ENCODE data around the gene HBA2. TPM values are rescaled to one million over a fixed set of nuclear protein-coding genes. Genes with fewer than 3 reads are reported as not detected.
A peak's percentile ranks its signal among the peaks of the same experiment; 100 is the strongest.

The HBA2 gene
- total RNA-seq, 1 experiment from 2014 or later, result not detected

- Mint-ChIP-seq H3K27ac (ENCODE audit: unreplicated experiment) (no peak overlapping the region), H3K4me1 (ENCODE audit: low read depth, unreplicated experiment) (no peaks in the 10 kb centered on the region), H3K4me3 (ENCODE audit: low read depth, unreplicated experiment) (peak overlapping the region; percentile 32), H3K27me3 (ENCODE audit: unreplicated experiment) (peaks cover 21% of the 10 kb centered on the region), H3K9me3 (ENCODE audit: low read depth, unreplicated experiment) (no peaks in the 10 kb centered on the region), H3K36me3 (ENCODE audit: insufficient read depth, unreplicated experiment) (peaks cover 44% of the 10 kb centered on the region)
- DNase-seq, result peak; percentile 86
- TF ChIP-seq, protein P1, sequence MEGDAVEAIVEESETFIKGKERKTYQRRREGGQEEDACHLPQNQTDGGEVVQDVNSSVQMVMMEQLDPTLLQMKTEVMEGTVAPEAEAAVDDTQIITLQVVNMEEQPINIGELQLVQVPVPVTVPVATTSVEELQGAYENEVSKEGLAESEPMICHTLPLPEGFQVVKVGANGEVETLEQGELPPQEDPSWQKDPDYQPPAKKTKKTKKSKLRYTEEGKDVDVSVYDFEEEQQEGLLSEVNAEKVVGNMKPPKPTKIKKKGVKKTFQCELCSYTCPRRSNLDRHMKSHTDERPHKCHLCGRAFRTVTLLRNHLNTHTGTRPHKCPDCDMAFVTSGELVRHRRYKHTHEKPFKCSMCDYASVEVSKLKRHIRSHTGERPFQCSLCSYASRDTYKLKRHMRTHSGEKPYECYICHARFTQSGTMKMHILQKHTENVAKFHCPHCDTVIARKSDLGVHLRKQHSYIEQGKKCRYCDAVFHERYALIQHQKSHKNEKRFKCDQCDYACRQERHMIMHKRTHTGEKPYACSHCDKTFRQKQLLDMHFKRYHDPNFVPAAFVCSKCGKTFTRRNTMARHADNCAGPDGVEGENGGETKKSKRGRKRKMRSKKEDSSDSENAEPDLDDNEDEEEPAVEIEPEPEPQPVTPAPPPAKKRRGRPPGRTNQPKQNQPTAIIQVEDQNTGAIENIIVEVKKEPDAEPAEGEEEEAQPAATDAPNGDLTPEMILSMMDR (IDR thresholded peaks at IDR 0.05; ENCODE audit: unreplicated experiment), result no peak
- no TSS peak for BruUV-seq (replicated peaks)
- intact Hi-C loops (cut with micrococcal nuclease; ENCODE audit: unreplicated experiment), result loop anchor here (2.0 kb wide), 1 partner anchor 64 kb away; no protein-coding TSS in a partner anchor
- CTCF ChIA-PET, result interaction anchor here (0.6 kb wide), 1 partner anchor 75 kb away, joined by 7 read pairs; no protein-coding TSS in a partner anchor
These were observed 8.2 kb downstream of the HBA2 start for GRCh38 chr16:180681-181564.

DNA sequence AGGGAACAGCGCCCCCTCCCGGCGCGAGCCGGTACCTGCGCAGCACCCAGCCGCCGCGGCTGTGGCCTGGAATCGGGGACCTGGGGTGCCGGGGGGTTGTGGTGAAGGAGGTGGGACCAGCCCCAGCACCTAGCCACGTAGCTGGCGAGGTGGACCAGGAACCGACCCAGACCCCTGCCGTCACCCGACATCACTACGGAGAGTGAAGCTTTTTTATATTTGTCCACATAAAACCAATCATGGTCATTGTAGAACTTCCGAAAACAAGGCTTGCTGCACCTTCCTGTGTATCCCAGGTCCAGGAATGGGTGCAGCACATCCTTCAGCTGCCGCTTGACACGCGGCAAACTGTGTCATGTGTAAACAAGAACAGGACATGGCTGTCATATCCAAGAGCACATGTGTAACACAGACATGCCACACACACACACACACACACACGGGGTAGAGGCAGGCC lies 8.9 kb downstream of the HBA2 start:
- intact Hi-C loops (cut with micrococcal nuclease; ENCODE audit: unreplicated experiment), result loop anchor here (2.0 kb wide), 1 partner anchor 65 kb away; no protein-coding TSS in a partner anchor
- TF ChIP-seq, protein P1 (IDR thresholded peaks at IDR 0.05; ENCODE audit: unreplicated experiment), result peak; percentile 98
- no peak for DNase-seq
- Mint-ChIP-seq H3K36me3 (ENCODE audit: insufficient read depth, unreplicated experiment) (peaks cover 45% of the 10 kb centered on the region), H3K27me3 (ENCODE audit: unreplicated experiment) (peaks cover 19% of the 10 kb centered on the region), H3K4me1 (ENCODE audit: low read depth, unreplicated experiment) (no peaks in the 10 kb centered on the region), H3K4me3 (ENCODE audit: low read depth, unreplicated experiment) (peak overlapping the region; percentile 32), H3K27ac (ENCODE audit: unreplicated experiment) (no peak overlapping the region), H3K9me3 (ENCODE audit: low read depth, unreplicated experiment) (no peaks in the 10 kb centered on the region)
- no TSS peak for BruUV-seq (replicated peaks)
- CTCF ChIA-PET, result interaction anchor here (1.4 kb wide), 1 partner anchor 74 kb away, joined by 4 read pairs; no protein-coding TSS in a partner anchor

DNA sequence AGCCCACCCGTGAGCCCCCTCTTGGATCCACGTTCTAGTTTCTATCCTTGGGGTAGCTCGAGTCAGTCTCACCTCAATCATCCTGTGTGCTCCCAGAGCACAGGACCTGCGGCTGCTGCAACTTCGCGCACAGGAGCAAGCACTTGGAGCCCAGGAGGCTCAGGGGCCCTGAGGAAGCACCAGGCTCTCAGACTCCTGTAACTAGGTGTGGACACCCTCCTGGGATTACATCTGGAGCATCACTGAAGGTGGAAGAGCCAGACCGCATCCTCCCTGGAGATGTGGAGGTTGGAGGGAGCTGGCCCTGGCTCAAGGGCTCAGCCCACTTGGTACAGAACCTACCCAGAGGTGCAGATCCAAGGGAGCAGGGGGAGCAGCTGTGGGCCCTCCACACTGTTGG lies 10.3 kb downstream of the HBA2 start:
- Mint-ChIP-seq H3K27ac (ENCODE audit: unreplicated experiment) (no peak overlapping the region), H3K4me1 (ENCODE audit: low read depth, unreplicated experiment) (no peaks in the 10 kb centered on the region), H3K4me3 (ENCODE audit: low read depth, unreplicated experiment) (no peak overlapping the region), H3K36me3 (ENCODE audit: insufficient read depth, unreplicated experiment) (peaks cover 54% of the 10 kb centered on the region), H3K9me3 (ENCODE audit: low read depth, unreplicated experiment) (no peaks in the 10 kb centered on the region), H3K27me3 (ENCODE audit: unreplicated experiment) (peaks cover 9% of the 10 kb centered on the region)
- intact Hi-C loops (cut with micrococcal nuclease; ENCODE audit: unreplicated experiment), result no loop called here
- CTCF ChIA-PET, result interaction anchor here (0.7 kb wide), 1 partner anchor 77 kb away, joined by 8 read pairs; no protein-coding TSS in a partner anchor
- DNase-seq, result no peak
- TSS peak; percentile 36 for BruUV-seq (replicated peaks)
- TF ChIP-seq, protein P1 (IDR thresholded peaks at IDR 0.05; ENCODE audit: unreplicated experiment), result no peak

GRCh38 chr16:185213-185612 lies 12.5 kb downstream of the HBA2 start:
- CTCF ChIA-PET, result no interaction called here
- no TSS peak for BruUV-seq (replicated peaks)
- Mint-ChIP-seq H3K4me3 (ENCODE audit: low read depth, unreplicated experiment) (no peak overlapping the region), H3K27me3 (ENCODE audit: unreplicated experiment) (no peaks in the 10 kb centered on the region), H3K27ac (ENCODE audit: unreplicated experiment) (no peak overlapping the region), H3K9me3 (ENCODE audit: low read depth, unreplicated experiment) (no peaks in the 10 kb centered on the region), H3K4me1 (ENCODE audit: low read depth, unreplicated experiment) (no peaks in the 10 kb centered on the region), H3K36me3 (ENCODE audit: insufficient read depth, unreplicated experiment) (peaks cover 67% of the 10 kb centered on the region)
- TF ChIP-seq, protein P1 (IDR thresholded peaks at IDR 0.05; ENCODE audit: unreplicated experiment), result no peak
- intact Hi-C loops (cut with micrococcal nuclease; ENCODE audit: unreplicated experiment), result no loop called here
- no peak for DNase-seq

Data from Calu3 (cell line).